SK-N-SH (cell line): ENCODE results near the gene PUSL1. TPM values are rescaled to one million over a fixed set of nuclear protein-coding genes. Genes with fewer than 3 reads are reported as not detected.

Source experiments
- CTCF ChIA-PET: fragments of 300-600, 350-600 bp; formaldehyde crosslinking; extraction: SDS; loops from one replicate; lab custom pipeline; 2021; lab: Yijun Ruan, JAX
- POLR2A ChIA-PET: fragments of 350-600 bp; sonication (Branson Sonifier 250); formaldehyde crosslinking; extraction: SDS; loops from one replicate; lab custom pipeline; 2020; ENCODE audit warnings: antibody characterized with exemption, inconsistent platforms; lab: Yijun Ruan, JAX
- DNase-seq: peaks from one replicate; pipeline ENCODE4 v3.0.0; 2012
- H2AFZ ChIP-seq: fragments of 200-600 bp; sonication (generic); 2 replicates; pipeline ENCODE4 v1.8.1; 2016; ENCODE audit warnings: antibody characterized with exemption, mild to moderate bottlenecking, low read depth
- H3F3A ChIP-seq: fragments of 200-600 bp; sonication (generic); replicated peaks from 2 replicates; pipeline ENCODE3; 2016; ENCODE audit warnings: antibody characterized with exemption, mild to moderate bottlenecking; ENCODE audit not compliant: insufficient read depth
- H3K27ac ChIP-seq, 2 experiments: fragments of 200-500 bp in 1 of 2; fragments of 200-600 bp in 1 of 2; sonication (Bioruptor generic) in 1 of 2; sonication (generic), shearing (Covaris generic) in 1 of 2; 2 replicates each; pipeline versions ENCODE4 v1.5.1 to v1.6.1; 2014 to 2016; ENCODE audit warnings: low read depth in 2 of 2, inconsistent platforms in 1 of 2, low read length in 1 of 2, mild to moderate bottlenecking in 1 of 2, mixed read lengths in 1 of 2
- H3K27me3 ChIP-seq: fragments of 200-600 bp; sonication (generic), shearing (Covaris generic); 2 replicates; pipeline ENCODE4 v1.6.1; 2016; ENCODE audit warnings: mixed run types; ENCODE audit not compliant: insufficient read depth
- H3K36me3 ChIP-seq, 2 experiments: fragments of 200-500 bp in 1 of 2; fragments of 200-600 bp in 1 of 2; sonication (Bioruptor generic) in 1 of 2; sonication (generic) in 1 of 2; replicated peaks in 1 of 2; 2 replicates each; pipeline versions ENCODE3 to v1.5.1; 2014 to 2016; ENCODE audit warnings: low read length in 1 of 2, mild to moderate bottlenecking in 1 of 2; ENCODE audit not compliant: insufficient read depth in 2 of 2, control insufficient read depth in 1 of 2
- H3K4me1 ChIP-seq, 2 experiments: fragments of 200-500 bp in 1 of 2; fragments of 200-600 bp in 1 of 2; sonication (Bioruptor generic) in 1 of 2; sonication (generic), shearing (Covaris generic) in 1 of 2; 2 replicates each; pipeline versions ENCODE4 v1.5.1 to v1.6.1; 2014 to 2016; ENCODE audit warnings: low read depth in 1 of 2, low read length in 1 of 2, mixed run types in 1 of 2; ENCODE audit not compliant: insufficient read depth in 2 of 2, control insufficient read depth in 1 of 2
- H3K4me2 ChIP-seq: fragments of 200-600 bp; sonication (generic), shearing (Covaris generic); 2 replicates; pipeline ENCODE4 v1.6.1; 2017; ENCODE audit warnings: mixed run types
- H3K4me3 ChIP-seq, 2 experiments: fragments of 200-500 bp in 1 of 2; fragments of 200-600 bp in 1 of 2; sonication (Bioruptor generic) in 1 of 2; sonication (generic), shearing (Covaris generic) in 1 of 2; 2 replicates each; pipeline versions ENCODE4 v1.5.1 to v1.8.1; 2014 to 2016; ENCODE audit warnings: low read depth in 2 of 2, inconsistent platforms in 1 of 2, low read length in 1 of 2, mild to moderate bottlenecking in 1 of 2, mixed read lengths in 1 of 2, moderate library complexity in 1 of 2
- H3K79me2 ChIP-seq: fragments of 200-600 bp; sonication (generic); 2 replicates; pipeline ENCODE4 v1.8.1; 2017; ENCODE audit warnings: mild to moderate bottlenecking; ENCODE audit not compliant: insufficient read depth
- H3K9ac ChIP-seq: fragments of 200-600 bp; sonication (generic); 2 replicates; pipeline ENCODE4 v1.6.1; 2017; ENCODE audit warnings: mixed run types
- H3K9me2 ChIP-seq: fragments of 200-600 bp; sonication (generic); 2 replicates; pipeline ENCODE4 v1.6.1; 2017; ENCODE audit warnings: mixed run types
- H3K9me3 ChIP-seq: fragments of 200-600 bp; sonication (generic); 2 replicates; pipeline ENCODE4 v1.6.1; 2017; ENCODE audit warnings: mixed run types, mild to moderate bottlenecking, moderate library complexity
- H4K20me1 ChIP-seq: fragments of 200-600 bp; sonication (generic); 2 replicates; pipeline ENCODE4 v1.6.1; 2017; ENCODE audit warnings: mild to moderate bottlenecking, mixed run types; ENCODE audit not compliant: insufficient read depth
- CHD2 ChIP-seq: fragments of 150-350 bp; IDR thresholded peaks from 2 replicates; pipeline ENCODE4 v1.6.1; 2018; ENCODE audit warnings: low read length; ENCODE audit not compliant: partially characterized antibody
- EP300 ChIP-seq, 2 experiments: IDR thresholded peaks; 2 replicates each; pipeline versions ENCODE4 v1.4.0 to v1.6.1; 2012; ENCODE audit warnings: borderline replicate concordance in 1 of 2, low read depth in 1 of 2, low read length in 1 of 2
- EZH2phosphoT487 ChIP-seq: fragments of 200-600 bp; sonication (generic); IDR thresholded peaks from 2 replicates; pipeline ENCODE4 v1.6.1; 2017; ENCODE audit warnings: low read depth, mixed run types, mild to moderate bottlenecking, antibody characterized with exemption, moderate library complexity, borderline replicate concordance
- FOSL2 ChIP-seq: IDR thresholded peaks from 2 replicates; pipeline ENCODE4 v1.4.0; 2012; ENCODE audit warnings: low read depth, mild to moderate bottlenecking, moderate library complexity, borderline replicate concordance
- FOXJ3 ChIP-seq: sonication (generic); formaldehyde crosslinking; IDR thresholded peaks from 2 replicates; pipeline ENCODE4 v1.5.1; 2020; ENCODE audit warnings: mild to moderate bottlenecking, missing genetic modification reagents
- FOXM1 ChIP-seq: IDR thresholded peaks from 2 replicates; pipeline ENCODE4 v1.4.0; 2012; ENCODE audit warnings: low read depth, mild to moderate bottlenecking
- JUND ChIP-seq: IDR thresholded peaks from 2 replicates; pipeline ENCODE4 v1.4.0; 2012
- MXI1 ChIP-seq: IDR thresholded peaks from 2 replicates; pipeline ENCODE4 v1.6.1; 2012; ENCODE audit warnings: mild to moderate bottlenecking, low read depth, low read length, improper control_type of control experiment
- POLR2AphosphoS5 ChIP-seq: IDR thresholded peaks from 2 replicates; pipeline ENCODE4 v1.6.1; 2012; ENCODE audit warnings: low read depth, low read length
- RAD21 ChIP-seq: IDR thresholded peaks from 2 replicates; pipeline ENCODE4 v1.6.1; 2012; ENCODE audit warnings: mild to moderate bottlenecking, low read length
- RCOR1 ChIP-seq: fragments of 150-350 bp; IDR thresholded peaks from 2 replicates; pipeline ENCODE4 v1.6.1; 2017; ENCODE audit warnings: antibody characterized with exemption, low read length
- RFX5 ChIP-seq: IDR thresholded peaks from 2 replicates; pipeline ENCODE4 v1.6.1; 2012; ENCODE audit warnings: mild to moderate bottlenecking, improper control_type of control experiment, low read length
- SMC3 ChIP-seq: IDR thresholded peaks from 2 replicates; pipeline ENCODE4 v1.6.1; 2012; ENCODE audit warnings: low read depth, low read length, improper control_type of control experiment
- TAF1 ChIP-seq: IDR thresholded peaks from 2 replicates; pipeline ENCODE4 v1.6.1; 2012; ENCODE audit warnings: low read depth, mild to moderate bottlenecking, low read length, moderate library complexity, borderline replicate concordance
- USF1 ChIP-seq: IDR thresholded peaks from 2 replicates; pipeline ENCODE4 v1.4.0; 2012; ENCODE audit warnings: low read depth, borderline replicate concordance
- WGBS: methylation state at CpG from one replicate; pipeline ENCODE4 v1.1.6; 2017; ENCODE audit warnings: low lambda C conversion rate; 5-methylcytosine and 5-hydroxymethylcytosine counted together
- polyA plus RNA-seq, 3 experiments: library from polyadenylated mRNA; depleted of rRNA; stranded (reverse); fragments of >200 nt; gene quantifications; 2 replicates each; pipeline ENCODE4 v1.2.3, GENCODE V29; 2012
- TF ChIP-seq, protein P1 (sequence below): fragments of 150-350 bp; IDR thresholded peaks from 2 replicates; pipeline ENCODE4 v1.6.1; 2017; ENCODE audit warnings: antibody characterized with exemption, low read length, low read depth, borderline replicate concordance
- TF ChIP-seq, protein P2 (sequence below): IDR thresholded peaks from 2 replicates; pipeline ENCODE4 v1.4.0; 2012; ENCODE audit warnings: low read depth, borderline replicate concordance
- TF ChIP-seq, protein P3 (sequence below): fragments of 200-600 bp; sonication (generic); IDR thresholded peaks from 2 replicates; pipeline ENCODE4 v1.6.1; 2017; ENCODE audit warnings: antibody characterized with exemption, mild to moderate bottlenecking, moderate library complexity

The PUSL1 gene
- polyA plus RNA-seq, 1 of the 3 experiments (the other 2 are of a cell fraction): 19.0 TPM

DNA sequence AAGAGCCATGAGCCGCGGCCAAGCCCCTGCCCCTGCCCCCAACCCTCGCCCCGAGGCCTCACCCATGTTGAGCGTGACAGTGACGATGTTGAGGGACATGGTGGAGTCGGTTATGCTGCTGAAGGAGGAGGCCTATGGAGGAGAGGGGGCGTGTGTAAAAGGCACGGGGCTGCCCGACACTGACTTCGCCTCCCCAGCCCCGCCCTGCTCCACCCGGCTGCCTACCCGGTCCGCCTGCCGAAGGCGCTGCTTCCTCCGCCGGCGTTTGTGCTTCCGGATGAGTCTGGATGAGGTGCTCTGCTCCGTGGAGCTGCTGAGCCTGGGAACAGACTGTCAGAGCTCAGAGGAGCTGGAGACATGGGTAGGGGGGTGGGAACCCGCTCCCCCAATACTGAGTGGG, 31.8 kb downstream of the PUSL1 start:
- WGBS: 94% methylated on average over 12 of the region's 23 CpGs
- Histone ChIP-seq H3K79me2 (peaks cover 11% of the 10 kb centered on the region; the same call in 1 of the 2 replicates), H3K36me3 (peaks cover 0 to 20% of the 10 kb centered on the region in 2 experiments), H3K4me2 (no peak overlapping the region), H3F3A (no peaks in the 10 kb centered on the region), H3K27ac (no peak overlapping the region), H4K20me1 (peaks cover 23% of the 10 kb centered on the region), H2AFZ (no peak overlapping the region), H3K9ac (no peak overlapping the region), H3K9me2 (no peaks in the 10 kb centered on the region), H3K4me3 (no peak overlapping the region), H3K9me3 (no peaks in the 10 kb centered on the region), H3K27me3 (no peaks in the 10 kb centered on the region), H3K4me1 (no peaks in the 10 kb centered on the region)
- no peak for TF ChIP-seq SMC3
- TF ChIP-seq FOSL2: no peak
- TF ChIP-seq JUND: no peak
- no peak for TF ChIP-seq EP300 (IDR thresholded peaks at IDR 0.05; ENCODE audit: borderline replicate concordance in 1 of 2, low read depth in 1 of 2, low read length in 1 of 2)
- no peak for TF ChIP-seq RFX5
- no peak for TF ChIP-seq USF1
- no peak for TF ChIP-seq TAF1
- no peak for TF ChIP-seq FOXM1
- no peak for TF ChIP-seq POLR2AphosphoS5
- TF ChIP-seq RCOR1: no peak
- TF ChIP-seq, protein P1, sequence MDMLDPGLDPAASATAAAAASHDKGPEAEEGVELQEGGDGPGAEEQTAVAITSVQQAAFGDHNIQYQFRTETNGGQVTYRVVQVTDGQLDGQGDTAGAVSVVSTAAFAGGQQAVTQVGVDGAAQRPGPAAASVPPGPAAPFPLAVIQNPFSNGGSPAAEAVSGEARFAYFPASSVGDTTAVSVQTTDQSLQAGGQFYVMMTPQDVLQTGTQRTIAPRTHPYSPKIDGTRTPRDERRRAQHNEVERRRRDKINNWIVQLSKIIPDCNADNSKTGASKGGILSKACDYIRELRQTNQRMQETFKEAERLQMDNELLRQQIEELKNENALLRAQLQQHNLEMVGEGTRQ: no peak
- TF ChIP-seq FOXJ3: no peak
- TF ChIP-seq EZH2phosphoT487: no peak
- TF ChIP-seq, protein P2, sequence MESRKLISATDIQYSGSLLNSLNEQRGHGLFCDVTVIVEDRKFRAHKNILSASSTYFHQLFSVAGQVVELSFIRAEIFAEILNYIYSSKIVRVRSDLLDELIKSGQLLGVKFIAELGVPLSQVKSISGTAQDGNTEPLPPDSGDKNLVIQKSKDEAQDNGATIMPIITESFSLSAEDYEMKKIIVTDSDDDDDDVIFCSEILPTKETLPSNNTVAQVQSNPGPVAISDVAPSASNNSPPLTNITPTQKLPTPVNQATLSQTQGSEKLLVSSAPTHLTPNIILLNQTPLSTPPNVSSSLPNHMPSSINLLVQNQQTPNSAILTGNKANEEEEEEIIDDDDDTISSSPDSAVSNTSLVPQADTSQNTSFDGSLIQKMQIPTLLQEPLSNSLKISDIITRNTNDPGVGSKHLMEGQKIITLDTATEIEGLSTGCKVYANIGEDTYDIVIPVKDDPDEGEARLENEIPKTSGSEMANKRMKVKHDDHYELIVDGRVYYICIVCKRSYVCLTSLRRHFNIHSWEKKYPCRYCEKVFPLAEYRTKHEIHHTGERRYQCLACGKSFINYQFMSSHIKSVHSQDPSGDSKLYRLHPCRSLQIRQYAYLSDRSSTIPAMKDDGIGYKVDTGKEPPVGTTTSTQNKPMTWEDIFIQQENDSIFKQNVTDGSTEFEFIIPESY: no peak
- TF ChIP-seq, protein P3, sequence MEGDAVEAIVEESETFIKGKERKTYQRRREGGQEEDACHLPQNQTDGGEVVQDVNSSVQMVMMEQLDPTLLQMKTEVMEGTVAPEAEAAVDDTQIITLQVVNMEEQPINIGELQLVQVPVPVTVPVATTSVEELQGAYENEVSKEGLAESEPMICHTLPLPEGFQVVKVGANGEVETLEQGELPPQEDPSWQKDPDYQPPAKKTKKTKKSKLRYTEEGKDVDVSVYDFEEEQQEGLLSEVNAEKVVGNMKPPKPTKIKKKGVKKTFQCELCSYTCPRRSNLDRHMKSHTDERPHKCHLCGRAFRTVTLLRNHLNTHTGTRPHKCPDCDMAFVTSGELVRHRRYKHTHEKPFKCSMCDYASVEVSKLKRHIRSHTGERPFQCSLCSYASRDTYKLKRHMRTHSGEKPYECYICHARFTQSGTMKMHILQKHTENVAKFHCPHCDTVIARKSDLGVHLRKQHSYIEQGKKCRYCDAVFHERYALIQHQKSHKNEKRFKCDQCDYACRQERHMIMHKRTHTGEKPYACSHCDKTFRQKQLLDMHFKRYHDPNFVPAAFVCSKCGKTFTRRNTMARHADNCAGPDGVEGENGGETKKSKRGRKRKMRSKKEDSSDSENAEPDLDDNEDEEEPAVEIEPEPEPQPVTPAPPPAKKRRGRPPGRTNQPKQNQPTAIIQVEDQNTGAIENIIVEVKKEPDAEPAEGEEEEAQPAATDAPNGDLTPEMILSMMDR: no peak
- TF ChIP-seq MXI1: no peak
- no peak for TF ChIP-seq RAD21
- TF ChIP-seq CHD2: no peak
- DNase-seq: no peak
- ChIA-PET POLR2A (no interaction called here), CTCF (no interaction called here)
